HL-60/S4 (cell line): ENCODE measurements around the gene ABCA8.
"Not testable (repeated sequence)": the region's sequence is repeated elsewhere in the genome, so short reads cannot be mapped to it uniquely, and the experiment has no call there.

Experiments
- in situ Hi-C: fragments of 300-500 bp; cut with MboI; formaldehyde crosslinking; loops from 2 replicates; pipeline ENCODE4 v1.14.3; 2022; ENCODE audit warnings: low sequenced_read_pairs

Gene ABCA8

DNA sequence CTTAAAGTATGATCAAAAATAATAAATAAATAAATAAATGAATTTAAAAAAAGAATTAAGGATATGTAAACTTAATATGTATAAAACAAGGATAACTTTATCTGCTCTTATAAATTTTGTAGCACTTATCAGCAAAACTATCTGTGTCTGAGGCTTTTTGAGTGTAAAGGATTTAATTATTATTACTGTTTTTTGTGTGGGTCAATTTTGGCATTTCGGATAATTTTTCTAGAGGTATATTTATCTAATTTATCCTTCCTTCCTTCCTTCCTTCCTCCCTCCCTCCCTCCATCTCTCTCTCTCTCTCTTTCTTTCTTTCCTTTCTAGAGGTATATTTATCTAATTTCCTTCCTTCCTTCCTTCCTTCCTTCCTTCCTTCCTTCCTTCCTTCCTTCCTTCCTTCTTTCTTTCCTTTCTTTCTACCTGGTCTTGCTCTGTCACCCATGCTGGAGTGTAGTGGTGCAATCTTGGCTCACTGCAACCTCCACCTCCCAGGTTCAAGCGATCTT is 120.8 kb downstream of the ABCA8 start:
- in situ Hi-C loops: no loop called here

DNA sequence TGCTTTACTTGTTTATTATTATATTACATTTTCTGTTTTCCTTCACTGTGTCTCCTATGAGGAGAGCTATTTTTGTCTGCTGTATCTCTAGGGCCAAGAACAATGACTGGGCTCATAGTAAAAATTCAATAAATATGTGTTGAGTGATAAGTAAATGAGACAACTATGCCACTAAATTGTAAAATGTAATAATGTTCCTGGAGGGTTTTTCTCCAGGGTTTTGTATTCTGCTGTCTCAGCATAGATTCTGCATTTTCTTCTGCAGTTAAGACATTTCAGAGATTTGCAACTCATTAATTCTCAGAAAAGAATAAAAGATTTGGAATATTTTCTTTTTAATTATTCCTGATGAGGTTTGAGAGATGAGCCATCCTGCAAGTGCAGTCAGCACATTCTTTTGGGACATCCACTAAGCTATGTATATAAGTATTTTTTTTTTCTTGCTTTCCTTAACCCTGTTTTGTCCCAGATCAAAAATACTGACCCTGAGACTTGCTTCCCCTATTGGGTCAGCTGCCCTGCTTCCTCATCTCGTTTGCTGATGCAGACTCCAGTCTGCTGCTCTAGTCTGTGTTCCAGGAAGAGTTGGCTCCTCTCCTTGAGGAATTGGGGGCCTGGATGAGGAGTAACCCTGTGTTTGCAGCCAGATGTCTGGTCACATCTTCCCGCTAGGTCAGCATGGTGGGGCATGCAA is 122.9 kb downstream of the ABCA8 start:
- in situ Hi-C loops: no loop called here

DNA sequence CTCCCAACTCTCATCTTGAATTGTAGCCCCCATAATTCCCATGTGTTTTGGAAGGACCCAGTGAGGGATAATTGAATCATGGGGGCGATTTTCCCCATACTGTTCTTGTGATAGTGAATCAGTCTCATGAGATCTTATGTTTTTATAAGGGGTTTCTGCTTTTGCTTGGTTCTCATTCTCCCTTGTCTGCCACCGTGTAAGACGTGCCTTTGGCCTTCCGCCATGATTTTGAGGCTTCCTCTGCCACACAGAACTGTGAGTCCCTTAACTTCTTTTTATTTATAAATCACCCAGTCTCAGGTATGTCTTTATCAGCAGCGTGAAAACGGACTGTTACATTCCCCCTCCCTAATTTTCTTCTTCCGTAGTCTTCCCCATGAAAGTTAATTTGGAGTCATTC is 124.0 kb downstream of the ABCA8 start:
- in situ Hi-C loops: no loop called here

DNA sequence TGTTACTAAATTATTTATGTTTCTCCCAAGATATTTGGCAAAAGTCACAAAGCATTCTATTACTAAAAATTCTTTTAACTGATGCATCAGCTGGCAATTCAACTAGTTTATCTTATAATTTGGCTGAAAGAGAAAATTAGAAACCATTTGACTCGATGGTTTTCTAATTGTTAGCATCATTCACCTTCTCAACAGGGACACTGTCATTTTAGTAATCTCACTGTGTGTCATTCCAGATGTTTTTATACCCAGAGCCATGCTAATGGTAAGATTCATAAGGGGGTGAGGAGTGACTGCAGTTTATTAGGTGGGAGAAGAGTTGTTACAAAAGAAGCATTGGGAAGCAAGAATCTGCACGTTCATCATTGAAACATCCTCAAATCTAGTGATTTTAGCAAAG is 124.9 kb downstream of the ABCA8 start:
- in situ Hi-C loops: no loop called here

DNA sequence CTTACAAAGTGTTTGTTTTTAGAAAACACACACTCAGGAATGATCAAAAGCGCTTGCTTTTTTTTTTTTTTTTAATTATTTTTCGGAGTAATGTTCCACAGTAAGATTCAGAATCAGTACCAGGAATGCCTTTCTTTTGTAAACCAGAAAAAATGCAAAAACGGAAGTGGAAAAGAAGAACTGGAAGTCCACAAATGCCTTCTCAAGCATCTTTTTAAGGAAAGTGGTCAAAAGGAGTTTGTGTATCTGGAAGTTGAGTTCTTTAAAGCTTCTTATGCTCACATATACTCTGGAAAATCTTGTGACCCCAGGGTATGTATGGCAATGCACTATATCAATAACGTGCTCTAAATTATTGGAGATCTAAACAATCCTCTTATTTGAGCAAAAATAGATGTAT is 126.0 kb downstream of the ABCA8 start:
- in situ Hi-C loops: no loop called here

DNA sequence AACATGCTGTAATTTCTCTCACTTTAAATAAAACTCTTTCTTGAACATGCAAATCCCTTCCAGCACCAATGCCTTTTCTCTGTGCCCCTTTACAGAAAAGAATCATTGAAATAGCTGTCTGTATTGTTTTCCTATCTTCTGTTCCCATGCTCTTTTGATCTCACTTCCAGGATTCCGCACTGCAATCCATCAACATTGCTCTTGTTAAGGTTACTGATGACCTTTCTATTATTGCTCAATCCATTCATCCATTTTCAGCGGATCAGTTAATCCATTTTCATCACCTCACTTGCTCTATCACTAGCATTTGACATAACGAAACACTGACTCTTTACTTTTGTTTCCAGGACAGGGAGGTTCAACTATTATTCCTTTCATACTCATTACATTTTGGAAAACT is 130.5 kb downstream of the ABCA8 start:
- in situ Hi-C loops: no loop called here

DNA sequence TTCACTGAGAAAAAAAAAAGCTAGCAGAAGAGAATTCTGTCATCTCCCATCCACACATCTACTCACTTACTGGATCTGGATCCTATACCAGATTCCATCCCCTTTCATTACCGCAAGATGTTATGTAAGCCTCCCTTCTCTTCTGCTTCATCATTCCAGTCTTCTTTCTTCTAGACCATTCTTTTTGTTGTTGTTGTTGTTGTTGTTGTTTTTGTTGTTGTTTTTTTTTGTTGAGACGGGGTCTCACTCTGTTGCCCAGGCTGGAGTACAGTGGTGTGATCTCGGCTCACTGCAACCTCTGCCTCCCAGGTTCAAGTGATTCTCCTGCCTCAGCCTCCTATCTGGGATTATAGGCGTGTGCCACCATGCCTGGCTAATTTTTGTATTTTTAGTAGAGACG is 131.0 kb downstream of the ABCA8 start:
- in situ Hi-C loops: not testable (repeated sequence)

DNA sequence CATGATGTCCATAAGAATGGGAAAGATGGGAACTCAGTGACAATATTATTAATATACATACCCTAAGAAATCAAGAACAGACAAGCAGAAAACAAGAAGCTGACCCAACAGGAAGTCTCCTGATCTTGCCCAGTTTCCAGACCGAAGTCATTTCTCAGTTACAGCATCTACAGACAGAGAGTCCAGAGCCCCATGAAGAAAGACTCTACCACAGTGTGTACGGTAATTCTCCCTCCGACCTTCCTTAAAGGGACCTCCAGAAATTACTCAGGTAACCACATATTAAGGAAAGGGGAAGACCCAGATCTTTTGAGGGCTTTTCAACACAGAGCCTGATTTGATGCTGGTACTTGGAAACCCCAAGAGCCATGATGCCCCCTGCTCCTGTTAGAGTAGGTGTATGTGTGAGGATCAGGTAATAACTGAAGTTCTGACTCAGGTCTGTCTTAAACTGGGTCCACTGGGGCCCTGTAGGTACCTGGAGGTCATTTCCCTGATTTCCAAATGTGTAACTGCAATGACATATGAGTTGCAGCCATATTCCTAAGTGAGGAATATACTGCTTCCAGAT is 132.4 kb downstream of the ABCA8 start:
- in situ Hi-C loops: no loop called here

DNA sequence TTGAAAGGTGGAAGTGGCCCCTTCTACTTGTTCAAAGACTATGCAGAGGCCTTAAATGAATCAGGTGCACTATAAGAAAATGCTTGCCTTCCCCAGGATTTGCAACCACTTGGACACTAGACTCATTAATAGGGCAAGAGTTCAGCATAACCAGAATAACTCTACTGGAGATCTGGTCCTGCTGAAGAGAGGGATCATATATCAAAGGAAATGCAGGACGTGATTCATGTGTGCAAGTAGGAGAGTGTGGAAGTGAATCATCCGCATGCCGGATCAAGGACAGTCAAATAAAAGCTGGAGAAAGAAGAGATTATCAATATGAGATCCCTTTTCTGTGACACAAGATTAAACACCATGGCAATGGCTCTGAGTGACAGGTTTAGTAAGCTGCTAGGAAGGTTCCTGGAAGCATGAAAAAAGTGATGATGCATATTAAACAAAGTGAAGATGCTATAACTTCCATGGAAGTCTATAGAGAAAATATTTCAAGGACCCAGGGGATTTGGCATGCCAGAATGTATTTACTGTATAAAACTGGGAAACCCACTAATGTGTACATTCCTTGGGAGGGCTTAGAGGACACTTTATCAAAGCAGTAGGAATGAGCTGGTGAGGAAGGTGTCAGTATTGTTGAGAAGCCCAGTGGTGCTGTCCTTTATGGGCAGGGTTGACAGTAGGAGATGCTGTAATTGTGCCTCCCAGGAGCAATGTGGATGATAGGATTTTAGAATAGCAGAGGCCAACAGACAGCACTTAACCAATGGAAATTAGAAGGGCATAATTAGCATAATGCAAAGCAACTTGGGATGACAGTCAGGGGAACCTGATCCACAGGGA is 133.1 kb downstream of the ABCA8 start:
- in situ Hi-C loops: no loop called here

DNA sequence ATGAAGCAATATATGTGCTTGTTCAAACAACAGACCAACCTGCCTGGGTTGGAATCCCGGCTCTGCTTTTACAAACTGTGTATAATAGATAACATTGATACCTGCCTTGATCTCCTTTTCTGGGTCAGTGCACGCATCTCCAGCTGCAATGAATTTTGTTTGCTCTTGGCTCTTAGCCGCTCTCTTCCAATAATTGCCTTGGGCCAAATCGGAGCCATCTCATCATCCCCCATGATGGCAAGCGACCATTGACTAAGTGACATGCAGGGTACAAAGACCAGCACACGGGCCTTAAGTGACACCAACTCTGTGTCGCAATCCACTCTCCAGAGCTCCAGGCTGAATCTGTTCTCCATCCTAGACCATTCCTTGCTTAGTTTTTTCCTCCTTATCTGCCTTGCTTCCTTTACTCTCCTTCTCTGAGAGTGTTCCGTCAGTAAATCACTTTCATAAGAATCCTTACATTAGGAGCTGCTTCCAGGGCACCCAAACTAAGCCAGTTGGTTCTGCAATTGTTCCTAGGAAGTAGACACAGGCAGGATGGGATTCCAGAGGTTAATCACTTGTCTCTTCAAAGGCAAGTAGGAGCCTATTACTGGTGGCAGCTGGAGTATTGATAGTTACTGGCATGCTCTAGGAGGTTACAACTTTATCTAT is 134.2 kb downstream of the ABCA8 start:
- in situ Hi-C loops: no loop called here

DNA sequence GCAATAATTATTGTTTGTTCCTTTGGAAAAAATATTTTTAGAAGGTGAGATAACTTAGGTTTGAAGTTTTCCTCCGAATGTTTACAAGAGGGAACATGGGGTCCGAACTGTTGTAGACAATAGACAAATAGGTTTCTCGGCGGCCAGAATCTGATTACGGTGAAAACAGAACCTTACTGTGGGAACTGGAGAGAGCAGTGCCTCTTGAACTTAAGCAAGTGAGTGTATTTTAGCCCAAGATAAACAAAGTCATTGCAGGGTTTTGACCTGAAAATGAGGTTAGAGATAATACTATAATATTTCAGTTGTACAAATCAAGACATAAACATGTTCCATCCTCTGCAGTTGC is 134.7 kb downstream of the ABCA8 start:
- in situ Hi-C loops: no loop called here

DNA sequence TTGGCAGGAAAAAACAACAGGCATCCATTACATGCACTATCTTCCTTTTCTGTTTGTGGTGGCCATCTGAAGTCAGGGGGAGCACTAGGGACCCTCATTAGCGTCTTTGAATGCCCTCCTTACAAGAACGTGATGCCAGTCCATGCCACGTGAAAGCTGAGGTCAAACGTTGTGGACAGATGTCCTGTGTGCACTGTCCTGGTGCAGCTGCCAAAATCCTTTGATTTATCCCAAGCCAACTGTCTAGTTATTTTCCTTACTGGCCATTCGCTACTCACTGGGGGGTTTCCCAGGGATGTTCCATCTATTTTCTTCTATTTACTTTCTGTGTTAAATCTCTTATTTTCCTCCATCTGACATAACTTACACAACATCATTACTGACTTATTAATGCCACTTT is 135.7 kb downstream of the ABCA8 start:
- in situ Hi-C loops: no loop called here
